ENCODE measurements around the gene SP6.

SP6 gene

DNA sequence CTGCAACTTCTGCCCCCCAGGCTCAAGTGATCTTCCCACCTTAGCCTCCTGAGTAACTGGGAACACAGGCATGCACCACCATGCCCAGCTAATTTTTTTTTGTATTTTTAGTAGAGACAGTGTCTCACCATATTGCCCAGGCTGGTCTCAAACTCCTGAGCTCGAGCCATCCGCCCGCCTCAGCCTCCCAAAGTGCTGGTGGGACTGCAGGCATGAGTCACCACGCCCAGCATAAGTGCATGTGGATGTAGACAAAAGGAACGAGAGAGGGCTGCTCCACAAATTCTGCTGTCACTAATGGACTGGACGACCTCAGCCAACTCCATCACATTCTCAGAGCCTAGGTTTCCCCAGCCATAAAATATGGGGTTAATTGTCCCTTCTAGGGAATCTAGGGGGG is 37.3 kb upstream of the SP6 start:
- TF ChIP-seq, protein P1, sequence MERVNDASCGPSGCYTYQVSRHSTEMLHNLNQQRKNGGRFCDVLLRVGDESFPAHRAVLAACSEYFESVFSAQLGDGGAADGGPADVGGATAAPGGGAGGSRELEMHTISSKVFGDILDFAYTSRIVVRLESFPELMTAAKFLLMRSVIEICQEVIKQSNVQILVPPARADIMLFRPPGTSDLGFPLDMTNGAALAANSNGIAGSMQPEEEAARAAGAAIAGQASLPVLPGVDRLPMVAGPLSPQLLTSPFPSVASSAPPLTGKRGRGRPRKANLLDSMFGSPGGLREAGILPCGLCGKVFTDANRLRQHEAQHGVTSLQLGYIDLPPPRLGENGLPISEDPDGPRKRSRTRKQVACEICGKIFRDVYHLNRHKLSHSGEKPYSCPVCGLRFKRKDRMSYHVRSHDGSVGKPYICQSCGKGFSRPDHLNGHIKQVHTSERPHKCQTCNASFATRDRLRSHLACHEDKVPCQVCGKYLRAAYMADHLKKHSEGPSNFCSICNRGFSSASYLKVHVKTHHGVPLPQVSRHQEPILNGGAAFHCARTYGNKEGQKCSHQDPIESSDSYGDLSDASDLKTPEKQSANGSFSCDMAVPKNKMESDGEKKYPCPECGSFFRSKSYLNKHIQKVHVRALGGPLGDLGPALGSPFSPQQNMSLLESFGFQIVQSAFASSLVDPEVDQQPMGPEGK (CRISPR knock-in tag; IDR thresholded peaks at IDR 0.05; ENCODE audit: borderline replicate concordance), result no peak
- no peak for TF ChIP-seq ISL1 (CRISPR knock-in tag; IDR thresholded peaks at IDR 0.05)
- TF ChIP-seq TOX (CRISPR knock-in tag; IDR thresholded peaks at IDR 0.05; ENCODE audit: borderline replicate concordance), result no peak
- no peak for ATAC-seq

DNA sequence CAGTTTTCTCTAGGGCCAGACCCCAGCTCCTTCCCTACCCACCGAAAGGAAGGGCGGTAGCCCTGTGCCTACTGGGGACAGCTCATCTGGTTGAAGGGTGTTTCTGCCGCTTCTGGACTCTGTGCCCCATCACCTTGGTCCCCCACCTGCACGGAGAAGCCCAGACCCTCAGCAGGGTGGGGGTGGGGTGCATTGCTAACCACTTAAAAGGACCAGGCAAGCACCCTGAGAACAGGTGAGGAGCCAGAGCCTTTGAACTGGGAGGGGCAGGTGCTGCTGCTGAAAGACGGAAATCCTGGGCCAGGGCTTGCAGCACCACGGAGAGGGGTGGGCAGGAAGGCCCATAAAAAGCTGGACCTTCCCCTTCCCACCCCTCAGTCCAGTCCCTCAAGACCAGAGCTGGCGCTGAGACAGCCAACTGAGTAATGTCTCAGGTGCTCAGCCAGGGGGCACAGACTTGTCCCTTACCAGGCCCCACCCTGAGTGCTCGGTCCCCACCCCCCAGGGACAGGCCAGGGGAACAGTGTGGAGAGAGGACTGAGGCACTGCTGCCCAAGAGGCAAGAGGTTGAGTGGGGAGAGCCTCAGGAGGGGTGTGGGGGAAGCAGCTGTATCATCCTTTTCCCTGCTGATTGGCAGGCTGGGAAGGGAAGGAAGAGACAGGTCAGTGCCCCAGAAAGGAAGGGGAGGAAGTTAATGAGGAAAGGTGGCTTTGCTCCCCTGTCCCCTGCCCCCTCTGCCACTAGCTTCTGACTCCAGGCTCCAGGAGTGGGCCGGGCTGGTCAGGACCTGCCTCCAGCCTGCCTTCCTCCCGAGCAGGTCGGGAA is 34.2 kb upstream of the SP6 start:
- ATAC-seq, result no peak
- TF ChIP-seq BACH2 (CRISPR knock-in tag; IDR thresholded peaks at IDR 0.05; ENCODE audit: borderline replicate concordance), result no peak
- no peak for TF ChIP-seq PPARA (CRISPR knock-in tag; IDR thresholded peaks at IDR 0.05; ENCODE audit: borderline replicate concordance)
- TF ChIP-seq SNAI2 (CRISPR knock-in tag; IDR thresholded peaks at IDR 0.05), result no peak
- no peak for TF ChIP-seq OSR1 (CRISPR knock-in tag; IDR thresholded peaks at IDR 0.05)

DNA sequence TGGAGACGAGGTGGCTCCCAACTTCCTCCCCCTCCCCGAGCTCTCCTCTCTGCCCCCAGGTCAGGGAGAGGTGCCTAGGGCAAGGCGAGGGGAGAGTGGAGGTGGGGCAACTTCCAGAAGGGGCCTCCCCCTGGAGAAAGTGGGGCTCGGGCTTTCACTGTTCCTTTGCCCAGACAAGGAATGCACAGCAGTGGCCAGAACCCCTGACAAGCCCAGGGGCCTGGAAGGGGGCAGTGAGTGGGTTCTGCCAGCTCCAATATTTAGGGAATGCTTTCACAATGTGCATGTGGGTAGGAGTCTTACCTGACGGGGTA is 33.4 kb upstream of the SP6 start:
- TF ChIP-seq, protein P2, sequence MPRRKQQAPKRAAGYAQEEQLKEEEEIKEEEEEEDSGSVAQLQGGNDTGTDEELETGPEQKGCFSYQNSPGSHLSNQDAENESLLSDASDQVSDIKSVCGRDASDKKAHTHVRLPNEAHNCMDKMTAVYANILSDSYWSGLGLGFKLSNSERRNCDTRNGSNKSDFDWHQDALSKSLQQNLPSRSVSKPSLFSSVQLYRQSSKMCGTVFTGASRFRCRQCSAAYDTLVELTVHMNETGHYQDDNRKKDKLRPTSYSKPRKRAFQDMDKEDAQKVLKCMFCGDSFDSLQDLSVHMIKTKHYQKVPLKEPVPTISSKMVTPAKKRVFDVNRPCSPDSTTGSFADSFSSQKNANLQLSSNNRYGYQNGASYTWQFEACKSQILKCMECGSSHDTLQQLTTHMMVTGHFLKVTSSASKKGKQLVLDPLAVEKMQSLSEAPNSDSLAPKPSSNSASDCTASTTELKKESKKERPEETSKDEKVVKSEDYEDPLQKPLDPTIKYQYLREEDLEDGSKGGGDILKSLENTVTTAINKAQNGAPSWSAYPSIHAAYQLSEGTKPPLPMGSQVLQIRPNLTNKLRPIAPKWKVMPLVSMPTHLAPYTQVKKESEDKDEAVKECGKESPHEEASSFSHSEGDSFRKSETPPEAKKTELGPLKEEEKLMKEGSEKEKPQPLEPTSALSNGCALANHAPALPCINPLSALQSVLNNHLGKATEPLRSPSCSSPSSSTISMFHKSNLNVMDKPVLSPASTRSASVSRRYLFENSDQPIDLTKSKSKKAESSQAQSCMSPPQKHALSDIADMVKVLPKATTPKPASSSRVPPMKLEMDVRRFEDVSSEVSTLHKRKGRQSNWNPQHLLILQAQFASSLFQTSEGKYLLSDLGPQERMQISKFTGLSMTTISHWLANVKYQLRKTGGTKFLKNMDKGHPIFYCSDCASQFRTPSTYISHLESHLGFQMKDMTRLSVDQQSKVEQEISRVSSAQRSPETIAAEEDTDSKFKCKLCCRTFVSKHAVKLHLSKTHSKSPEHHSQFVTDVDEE (CRISPR knock-in tag; IDR thresholded peaks at IDR 0.05), result no peak
- no peak for TF ChIP-seq ISL1 (CRISPR knock-in tag; IDR thresholded peaks at IDR 0.05)
- ATAC-seq, result no peak

DNA sequence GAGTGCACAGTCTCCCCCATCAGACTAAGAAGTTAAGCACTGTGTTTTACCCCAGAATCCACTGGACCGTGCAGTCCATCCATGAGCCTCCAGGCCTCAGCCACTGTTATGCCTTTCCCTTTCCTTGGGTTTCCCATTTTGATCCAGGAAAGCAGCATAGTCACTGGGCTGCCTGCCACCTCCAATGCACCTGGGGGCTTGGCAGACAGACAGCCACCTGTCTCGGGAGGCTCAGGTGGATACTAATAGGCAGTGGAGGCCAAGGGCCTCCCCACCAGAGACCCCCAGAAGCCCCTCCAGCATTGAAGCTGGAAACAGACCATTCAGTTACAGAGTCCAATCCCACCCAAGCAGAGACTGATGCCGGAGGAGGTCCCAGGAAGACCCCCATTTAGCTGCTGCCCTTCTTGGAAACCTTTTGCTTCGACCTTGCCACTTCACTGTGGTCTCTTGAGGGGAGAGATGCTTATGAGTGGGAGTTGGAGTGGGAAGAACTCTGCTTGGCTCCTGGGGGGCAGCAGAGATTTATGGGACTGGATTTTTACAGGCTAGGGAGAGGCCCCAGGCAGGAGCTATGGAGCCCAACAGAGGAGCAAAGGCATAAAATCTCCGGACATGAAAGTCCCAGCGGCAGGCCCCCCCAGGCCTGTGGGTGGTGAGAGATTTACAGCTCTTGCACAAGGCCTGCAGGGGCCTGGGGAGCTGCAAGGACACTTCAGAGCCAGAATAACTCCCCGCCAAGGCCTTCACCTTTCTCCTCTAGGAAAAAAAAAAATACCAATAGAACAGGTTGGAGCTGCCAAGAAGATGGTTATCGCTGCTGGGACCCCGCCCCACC is 32.8 kb upstream of the SP6 start:
- no peak for TF ChIP-seq ESRRG (CRISPR knock-in tag; IDR thresholded peaks at IDR 0.05)
- no peak for TF ChIP-seq ARNTL (CRISPR knock-in tag; IDR thresholded peaks at IDR 0.05; ENCODE audit: borderline replicate concordance, low read depth)
- no peak for TF ChIP-seq TOX (CRISPR knock-in tag; IDR thresholded peaks at IDR 0.05; ENCODE audit: borderline replicate concordance)
- TF ChIP-seq ZNF565 (CRISPR knock-in tag; conservative IDR thresholded peaks at IDR 0.05; ENCODE audit: low read depth), result no peak
- no peak for TF ChIP-seq OSR1 (CRISPR knock-in tag; IDR thresholded peaks at IDR 0.05)
- TF ChIP-seq, protein P2 (CRISPR knock-in tag; IDR thresholded peaks at IDR 0.05), result no peak
- TF ChIP-seq BACH2 (CRISPR knock-in tag; IDR thresholded peaks at IDR 0.05; ENCODE audit: borderline replicate concordance), result no peak
- TF ChIP-seq ISL1 (CRISPR knock-in tag; IDR thresholded peaks at IDR 0.05), result no peak
- TF ChIP-seq, protein P3, sequence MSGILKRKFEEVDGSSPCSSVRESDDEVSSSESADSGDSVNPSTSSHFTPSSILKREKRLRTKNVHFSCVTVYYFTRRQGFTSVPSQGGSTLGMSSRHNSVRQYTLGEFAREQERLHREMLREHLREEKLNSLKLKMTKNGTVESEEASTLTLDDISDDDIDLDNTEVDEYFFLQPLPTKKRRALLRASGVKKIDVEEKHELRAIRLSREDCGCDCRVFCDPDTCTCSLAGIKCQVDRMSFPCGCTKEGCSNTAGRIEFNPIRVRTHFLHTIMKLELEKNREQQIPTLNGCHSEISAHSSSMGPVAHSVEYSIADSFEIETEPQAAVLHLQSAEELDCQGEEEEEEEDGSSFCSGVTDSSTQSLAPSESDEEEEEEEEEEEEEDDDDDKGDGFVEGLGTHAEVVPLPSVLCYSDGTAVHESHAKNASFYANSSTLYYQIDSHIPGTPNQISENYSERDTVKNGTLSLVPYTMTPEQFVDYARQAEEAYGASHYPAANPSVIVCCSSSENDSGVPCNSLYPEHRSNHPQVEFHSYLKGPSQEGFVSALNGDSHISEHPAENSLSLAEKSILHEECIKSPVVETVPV (CRISPR knock-in tag; IDR thresholded peaks at IDR 0.05), result no peak
- TF ChIP-seq ZNF8 (CRISPR knock-in tag; IDR thresholded peaks at IDR 0.05), result no peak
- no peak for TF ChIP-seq ZNF70 (CRISPR knock-in tag; IDR thresholded peaks at IDR 0.05)
- TF ChIP-seq TCF4 (CRISPR knock-in tag; IDR thresholded peaks at IDR 0.05; ENCODE audit: borderline replicate concordance), result no peak
- no peak for TF ChIP-seq ZFP30 (CRISPR knock-in tag; IDR thresholded peaks at IDR 0.05)
- no peak for TF ChIP-seq CSDC2 (CRISPR knock-in tag; IDR thresholded peaks at IDR 0.05)
- no peak for TF ChIP-seq PPARA (CRISPR knock-in tag; IDR thresholded peaks at IDR 0.05; ENCODE audit: borderline replicate concordance)
- no peak for TF ChIP-seq RARB (CRISPR knock-in tag; IDR thresholded peaks at IDR 0.05)
- TF ChIP-seq, protein P4, sequence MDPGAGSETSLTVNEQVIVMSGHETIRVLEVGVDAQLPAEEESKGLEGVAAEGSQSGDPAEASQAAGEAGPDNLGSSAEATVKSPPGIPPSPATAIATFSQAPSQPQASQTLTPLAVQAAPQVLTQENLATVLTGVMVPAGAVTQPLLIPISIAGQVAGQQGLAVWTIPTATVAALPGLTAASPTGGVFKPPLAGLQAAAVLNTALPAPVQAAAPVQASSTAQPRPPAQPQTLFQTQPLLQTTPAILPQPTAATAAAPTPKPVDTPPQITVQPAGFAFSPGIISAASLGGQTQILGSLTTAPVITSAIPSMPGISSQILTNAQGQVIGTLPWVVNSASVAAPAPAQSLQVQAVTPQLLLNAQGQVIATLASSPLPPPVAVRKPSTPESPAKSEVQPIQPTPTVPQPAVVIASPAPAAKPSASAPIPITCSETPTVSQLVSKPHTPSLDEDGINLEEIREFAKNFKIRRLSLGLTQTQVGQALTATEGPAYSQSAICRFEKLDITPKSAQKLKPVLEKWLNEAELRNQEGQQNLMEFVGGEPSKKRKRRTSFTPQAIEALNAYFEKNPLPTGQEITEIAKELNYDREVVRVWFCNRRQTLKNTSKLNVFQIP (CRISPR knock-in tag; IDR thresholded peaks at IDR 0.05; ENCODE audit: borderline replicate concordance, low read depth), result no peak
- TF ChIP-seq, protein P1 (CRISPR knock-in tag; IDR thresholded peaks at IDR 0.05; ENCODE audit: borderline replicate concordance), result no peak
- no peak for TF ChIP-seq SNAI2 (CRISPR knock-in tag; IDR thresholded peaks at IDR 0.05)
- TF ChIP-seq ZFP3 (CRISPR knock-in tag; IDR thresholded peaks at IDR 0.05), result no peak
- no peak for ATAC-seq
